Stimulated activated CD8-positive, alpha-beta memory T cell treated with anti-CD3 and anti-CD28 coated beads, Interleukin-7, amount 100 ng/mL, for 48 hours (primary cell): ENCODE measurements around the gene OSBPL3.
"Not testable (repeated sequence)": the region's sequence is repeated elsewhere in the genome, so short reads cannot be mapped to it uniquely, and the experiment has no call there.

Experiments
- DNase-seq, 2 donors: peaks; one replicate each; pipeline ENCODE4 v3.0.0-alpha.2; 2020; ENCODE audit warnings: low read depth in 1 of 2; ENCODE audit errors: extremely low read depth in 1 of 2

Gene OSBPL3

GRCh38 chr7:24922099-24922773 lies 57.7 kb downstream of the OSBPL3 start:
- no peak for DNase-seq

GRCh38 chr7:24921362-24921679 lies 58.7 kb downstream of the OSBPL3 start:
- DNase-seq, result no peak

GRCh38 chr7:24920451-24921361 lies 59.3 kb downstream of the OSBPL3 start:
- DNase-seq, result no peak

GRCh38 chr7:24917510-24918239 lies 62.3 kb downstream of the OSBPL3 start:
- DNase-seq, result no peak

- DNase-seq, result no peak
These were observed 63.4 kb downstream of the OSBPL3 start for GRCh38 chr7:24916463-24917040.

- DNase-seq, result no peak
These were observed 65.5 kb downstream of the OSBPL3 start for GRCh38 chr7:24914465-24914859.

GRCh38 chr7:24913801-24914464 lies 66.0 kb downstream of the OSBPL3 start:
- DNase-seq, result no peak

- no peak for DNase-seq
These were observed 67.0 kb downstream of the OSBPL3 start for GRCh38 chr7:24912874-24913514.

GRCh38 chr7:24912424-24912823 lies 67.6 kb downstream of the OSBPL3 start:
- no peak for DNase-seq

- no peak for DNase-seq
These were observed 68.8 kb downstream of the OSBPL3 start for GRCh38 chr7:24911213-24911603.

- no peak for DNase-seq
These were observed 69.3 kb downstream of the OSBPL3 start for GRCh38 chr7:24910551-24911212.

- DNase-seq, result no peak
These were observed 71.3 kb downstream of the OSBPL3 start for GRCh38 chr7:24908727-24909126.

- no peak for DNase-seq
These were observed 71.8 kb downstream of the OSBPL3 start for GRCh38 chr7:24908166-24908565.

GRCh38 chr7:24907311-24907886 lies 72.6 kb downstream of the OSBPL3 start:
- DNase-seq, result no peak

GRCh38 chr7:24905996-24906770 lies 73.8 kb downstream of the OSBPL3 start:
- no peak for DNase-seq

- not testable (repeated sequence) for DNase-seq
These were observed 76.0 kb downstream of the OSBPL3 start for GRCh38 chr7:24903992-24904391.

- DNase-seq, result no peak
These were observed 76.4 kb downstream of the OSBPL3 start for GRCh38 chr7:24903559-24903958.

GRCh38 chr7:24902931-24903330 lies 77.0 kb downstream of the OSBPL3 start:
- no peak for DNase-seq

GRCh38 chr7:24902276-24902675 lies 77.7 kb downstream of the OSBPL3 start:
- DNase-seq, result no peak
